Mucosa of descending colon (tissue), 3 donors: ENCODE measurements around the gene CCDC85C. TPM values are rescaled to one million over a fixed set of nuclear protein-coding genes. Genes with fewer than 3 reads are reported as not detected.

Experiments
- ATAC-seq: fragments of 200-7000 bp; cut with Tn5 transposase; one replicate; pipeline ENCODE4 v1.9.1; 2020; ENCODE audit warnings: mild to moderate bottlenecking, moderate library complexity
- DNase-seq, 3 donors: peaks; one replicate each; pipeline ENCODE4 v3.0.0-alpha.2; 2020
- H3K36me3 ChIP-seq: fragments of 200-600 bp; one replicate; pipeline ENCODE4 v1.8.0; 2021; ENCODE audit warnings: low read depth, mild to moderate bottlenecking
- H3K4me1 ChIP-seq: fragments of 200-600 bp; one replicate; pipeline ENCODE4 v1.8.0; 2021; ENCODE audit warnings: low read depth, mild to moderate bottlenecking
- H3K4me3 ChIP-seq: fragments of 200-600 bp; one replicate; pipeline ENCODE4 v1.8.0; 2021; ENCODE audit warnings: mild to moderate bottlenecking
- H3K9me3 ChIP-seq: fragments of 200-600 bp; one replicate; pipeline ENCODE4 v1.8.0; 2021; ENCODE audit warnings: mild to moderate bottlenecking
- CTCF ChIP-seq: fragments of 200-600 bp; IDR thresholded peaks from one replicate; pipeline ENCODE4 v1.8.0; 2022; ENCODE audit warnings: antibody characterized with exemption, mild to moderate bottlenecking
- intact Hi-C, 2 donors: fragments of 100-400 bp; cut with DNase I in 1 of 2; cut with micrococcal nuclease in 1 of 2; formaldehyde crosslinking; loops; one replicate each; pipeline versions ENCODE4 v1.11.0 to v1.11.1; 2022; cut with DNase I, micrococcal nuclease
- total RNA-seq, 3 donors: library from RNA; stranded (reverse); fragmentation: NEBNext Ultra II Directional in 2 of 3; extraction: Animal tissue kit (Norgen Biotek cat#: 25700) in 2 of 3; gene quantifications; one replicate each; pipeline versions ENCODE4 v1.2.1 to v1.2.4, GENCODE V29; 2021 to 2023
- donor health status: DM: no; HTN: no; CAD: no; lungs with moderate emphysema.
- donor health status: DM: no; HTN: no; CAD: no.
- donor health status: DM: no; HTN: yes; CAD: no.

The CCDC85C gene
- total RNA-seq, 3 donors from 2014 or later = 66.2 to 102 (median 66.2) TPM

GRCh38 chr14:99475660-99476059, 128.3 kb downstream of the CCDC85C start:
- intact Hi-C loops = no loop called here
- no peaks in the 10 kb centered on the region for H3K36me3 ChIP-seq
- no peak for TF ChIP-seq CTCF
- no peaks in the 10 kb centered on the region for H3K9me3 ChIP-seq
- ATAC-seq (no peak), DNase-seq (no peak)
- H3K4me1 ChIP-seq = peaks cover 14% of the 10 kb centered on the region
- no peak overlapping the region for H3K4me3 ChIP-seq

- ATAC-seq = no peak
- Histone ChIP-seq H3K9me3 (no peaks in the 10 kb centered on the region), H3K4me1 (peaks cover 14% of the 10 kb centered on the region), H3K36me3 (no peaks in the 10 kb centered on the region), H3K4me3 (no peak overlapping the region)
- no peak for DNase-seq
- intact Hi-C loops = no loop called here
- no peak for TF ChIP-seq CTCF
Observed at GRCh38 chr14:99475179-99475578, 128.8 kb downstream of the CCDC85C start.

GRCh38 chr14:99473458-99473857, 130.5 kb downstream of the CCDC85C start:
- peaks cover 3% of the 10 kb centered on the region for H3K4me1 ChIP-seq
- no peaks in the 10 kb centered on the region for H3K36me3 ChIP-seq
- intact Hi-C loops = no loop called here
- no peak for TF ChIP-seq CTCF
- DNase-seq (no peak), ATAC-seq (no peak)
- H3K4me3 ChIP-seq = no peak overlapping the region
- H3K9me3 ChIP-seq = no peaks in the 10 kb centered on the region

- H3K9me3 ChIP-seq = no peaks in the 10 kb centered on the region
- DNase-seq (no peak), ATAC-seq (no peak)
- H3K36me3 ChIP-seq = no peaks in the 10 kb centered on the region
- no peak overlapping the region for H3K4me3 ChIP-seq
- intact Hi-C loops = no loop called here
- H3K4me1 ChIP-seq = peaks cover 3% of the 10 kb centered on the region
- no peak for TF ChIP-seq CTCF
Observed at GRCh38 chr14:99472937-99473336, 131.1 kb downstream of the CCDC85C start.

DNA sequence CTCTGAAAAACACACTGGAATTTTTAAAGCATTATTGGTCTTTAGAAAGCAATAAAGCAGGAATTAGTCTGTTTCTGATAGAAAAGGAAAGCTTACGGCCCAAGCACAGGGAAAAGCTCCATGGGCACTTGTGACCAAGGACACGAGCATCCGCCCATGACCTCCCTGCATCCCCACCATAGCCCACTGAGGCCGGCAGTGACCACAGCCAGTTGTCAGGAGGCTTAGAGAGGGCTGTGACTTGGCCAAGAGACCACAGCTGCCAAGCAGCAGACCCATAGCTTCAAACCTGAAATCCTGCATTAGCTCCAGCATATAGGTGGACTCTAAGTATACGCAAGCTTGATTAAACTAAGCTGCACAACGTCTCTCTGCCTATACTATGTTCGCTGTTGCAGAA, 132.3 kb downstream of the CCDC85C start:
- ATAC-seq (no peak), DNase-seq (no peak)
- H3K4me3 ChIP-seq = no peak overlapping the region
- no peaks in the 10 kb centered on the region for H3K9me3 ChIP-seq
- intact Hi-C loops = no loop called here
- H3K4me1 ChIP-seq = peaks cover 12% of the 10 kb centered on the region
- H3K36me3 ChIP-seq = no peaks in the 10 kb centered on the region
- TF ChIP-seq CTCF = no peak
